ENCODE results near the gene AMDHD2. TPM values are rescaled to one million over a fixed set of nuclear protein-coding genes. Genes with fewer than 3 reads are reported as not detected.
A peak's percentile ranks its signal among the peaks of the same experiment; 100 is the strongest.
"Not testable (repeated sequence)": the region's sequence is repeated elsewhere in the genome, so short reads cannot be mapped to it uniquely, and the experiment has no call there.

AMDHD2 gene
- total RNA-seq, 1 donor from 2014 or later = 90.8 TPM

- H3K4me3 Mint-ChIP-seq; H3K27me3 Mint-ChIP-seq; H3K9me3 Mint-ChIP-seq; ATAC-seq (ENCODE audit: low read depth); CTCF ChIA-PET; H3K27ac Mint-ChIP-seq; H3K36me3 Mint-ChIP-seq (ENCODE audit: low read depth); DNase-seq; intact Hi-C loops (cut with micrococcal nuclease); POLR2A ChIA-PET; H3K4me1 Mint-ChIP-seq: not testable (repeated sequence)
Measured at GRCh38 chr16:2554709-2555425, 34.7 kb downstream of the AMDHD2 start.

- DNase-seq; H3K9me3 Mint-ChIP-seq; H3K4me3 Mint-ChIP-seq; H3K27me3 Mint-ChIP-seq; intact Hi-C loops (cut with micrococcal nuclease); H3K4me1 Mint-ChIP-seq; CTCF ChIA-PET; H3K27ac Mint-ChIP-seq; H3K36me3 Mint-ChIP-seq (ENCODE audit: low read depth); POLR2A ChIA-PET; ATAC-seq (ENCODE audit: low read depth): not testable (repeated sequence)
Measured at GRCh38 chr16:2557150-2557549, 37.0 kb downstream of the AMDHD2 start.

- H3K27me3 Mint-ChIP-seq; H3K27ac Mint-ChIP-seq; intact Hi-C loops (cut with micrococcal nuclease); CTCF ChIA-PET; H3K4me3 Mint-ChIP-seq; H3K4me1 Mint-ChIP-seq; H3K9me3 Mint-ChIP-seq; H3K36me3 Mint-ChIP-seq (ENCODE audit: low read depth); POLR2A ChIA-PET: not testable (repeated sequence)
- peak; percentile 50 for DNase-seq
- peak; percentile 74 for ATAC-seq (ENCODE audit: low read depth)
Measured at GRCh38 chr16:2560131-2560797, 40.1 kb downstream of the AMDHD2 start.

GRCh38 chr16:2560798-2561133, 40.6 kb downstream of the AMDHD2 start:
- intact Hi-C loops (cut with micrococcal nuclease); H3K27me3 Mint-ChIP-seq; CTCF ChIA-PET: not testable (repeated sequence)

GRCh38 chr16:2567506-2567905, 47.3 kb downstream of the AMDHD2 start:
- ATAC-seq (ENCODE audit: low read depth); intact Hi-C loops (cut with micrococcal nuclease); H3K4me1 Mint-ChIP-seq; H3K27ac Mint-ChIP-seq; H3K27me3 Mint-ChIP-seq; POLR2A ChIA-PET; DNase-seq; CTCF ChIA-PET; H3K9me3 Mint-ChIP-seq; H3K36me3 Mint-ChIP-seq (ENCODE audit: low read depth); H3K4me3 Mint-ChIP-seq: not testable (repeated sequence)

More at GRCh38 chr16:2560798-2561133, 40.6 kb downstream of the AMDHD2 start:
- POLR2A ChIA-PET; H3K27ac Mint-ChIP-seq; H3K4me1 Mint-ChIP-seq; H3K4me3 Mint-ChIP-seq; H3K9me3 Mint-ChIP-seq; H3K36me3 Mint-ChIP-seq (ENCODE audit: low read depth): not testable (repeated sequence)
- peak; percentile 84 for ATAC-seq (ENCODE audit: low read depth)
- DNase-seq = peak; percentile 62

GRCh38 chr16:2568573-2568972, 48.4 kb downstream of the AMDHD2 start:
- intact Hi-C loops (cut with micrococcal nuclease); CTCF ChIA-PET; H3K27ac Mint-ChIP-seq; DNase-seq; POLR2A ChIA-PET; H3K9me3 Mint-ChIP-seq; H3K4me1 Mint-ChIP-seq; H3K36me3 Mint-ChIP-seq (ENCODE audit: low read depth); H3K27me3 Mint-ChIP-seq; H3K4me3 Mint-ChIP-seq; ATAC-seq (ENCODE audit: low read depth): not testable (repeated sequence)

- DNase-seq; H3K9me3 Mint-ChIP-seq; H3K36me3 Mint-ChIP-seq (ENCODE audit: low read depth); H3K27me3 Mint-ChIP-seq; H3K27ac Mint-ChIP-seq; POLR2A ChIA-PET; H3K4me1 Mint-ChIP-seq; CTCF ChIA-PET; intact Hi-C loops (cut with micrococcal nuclease); H3K4me3 Mint-ChIP-seq: not testable (repeated sequence)
- peak; percentile 83 for ATAC-seq (ENCODE audit: low read depth)
Measured at GRCh38 chr16:2572704-2573103, 52.5 kb downstream of the AMDHD2 start.

- DNase-seq; H3K27me3 Mint-ChIP-seq; POLR2A ChIA-PET; CTCF ChIA-PET; H3K4me1 Mint-ChIP-seq; H3K36me3 Mint-ChIP-seq (ENCODE audit: low read depth); H3K4me3 Mint-ChIP-seq; H3K9me3 Mint-ChIP-seq; intact Hi-C loops (cut with micrococcal nuclease); H3K27ac Mint-ChIP-seq; ATAC-seq (ENCODE audit: low read depth): not testable (repeated sequence)
Measured at GRCh38 chr16:2575839-2576238, 55.7 kb downstream of the AMDHD2 start.

- intact Hi-C loops (cut with micrococcal nuclease); ATAC-seq (ENCODE audit: low read depth); H3K36me3 Mint-ChIP-seq (ENCODE audit: low read depth); DNase-seq; H3K4me1 Mint-ChIP-seq; H3K27ac Mint-ChIP-seq; CTCF ChIA-PET; H3K4me3 Mint-ChIP-seq; H3K9me3 Mint-ChIP-seq; POLR2A ChIA-PET; H3K27me3 Mint-ChIP-seq: not testable (repeated sequence)
Measured at GRCh38 chr16:2577044-2577443, 56.9 kb downstream of the AMDHD2 start.

- H3K4me1 Mint-ChIP-seq; H3K27me3 Mint-ChIP-seq; ATAC-seq (ENCODE audit: low read depth); DNase-seq; POLR2A ChIA-PET; H3K9me3 Mint-ChIP-seq; H3K36me3 Mint-ChIP-seq (ENCODE audit: low read depth); intact Hi-C loops (cut with micrococcal nuclease); H3K27ac Mint-ChIP-seq; CTCF ChIA-PET; H3K4me3 Mint-ChIP-seq: not testable (repeated sequence)
Measured at GRCh38 chr16:2578905-2579304, 58.7 kb downstream of the AMDHD2 start.

GRCh38 chr16:2580143-2580542, 60.0 kb downstream of the AMDHD2 start:
- CTCF ChIA-PET; POLR2A ChIA-PET; H3K4me3 Mint-ChIP-seq; H3K27me3 Mint-ChIP-seq; H3K4me1 Mint-ChIP-seq; DNase-seq; intact Hi-C loops (cut with micrococcal nuclease); H3K27ac Mint-ChIP-seq; H3K9me3 Mint-ChIP-seq; H3K36me3 Mint-ChIP-seq (ENCODE audit: low read depth): not testable (repeated sequence)
- ATAC-seq (ENCODE audit: low read depth) = peak; percentile 70

- H3K9me3 Mint-ChIP-seq; CTCF ChIA-PET; ATAC-seq (ENCODE audit: low read depth); H3K36me3 Mint-ChIP-seq (ENCODE audit: low read depth); DNase-seq; intact Hi-C loops (cut with micrococcal nuclease); H3K4me1 Mint-ChIP-seq; H3K4me3 Mint-ChIP-seq; H3K27ac Mint-ChIP-seq; H3K27me3 Mint-ChIP-seq; POLR2A ChIA-PET: not testable (repeated sequence)
Measured at GRCh38 chr16:2580818-2581217, 60.6 kb downstream of the AMDHD2 start.
